Mucosa of descending colon (tissue), 3 donors: ENCODE results near the gene OOSP2. TPM values are rescaled to one million over a fixed set of nuclear protein-coding genes. Genes with fewer than 3 reads are reported as not detected.

Source experiments
- ATAC-seq: fragments of 200-7000 bp; cut with Tn5 transposase; one replicate; pipeline ENCODE4 v1.9.1; 2020; ENCODE audit warnings: mild to moderate bottlenecking, moderate library complexity
- DNase-seq, 3 donors: peaks; one replicate each; pipeline ENCODE4 v3.0.0-alpha.2; 2020
- H3K36me3 ChIP-seq: fragments of 200-600 bp; one replicate; pipeline ENCODE4 v1.8.0; 2021; ENCODE audit warnings: low read depth, mild to moderate bottlenecking
- H3K4me1 ChIP-seq: fragments of 200-600 bp; one replicate; pipeline ENCODE4 v1.8.0; 2021; ENCODE audit warnings: low read depth, mild to moderate bottlenecking
- H3K4me3 ChIP-seq: fragments of 200-600 bp; one replicate; pipeline ENCODE4 v1.8.0; 2021; ENCODE audit warnings: mild to moderate bottlenecking
- H3K9me3 ChIP-seq: fragments of 200-600 bp; one replicate; pipeline ENCODE4 v1.8.0; 2021; ENCODE audit warnings: mild to moderate bottlenecking
- intact Hi-C, 2 donors: fragments of 100-400 bp; cut with DNase I in 1 of 2; cut with micrococcal nuclease in 1 of 2; formaldehyde crosslinking; loops; one replicate each; pipeline versions ENCODE4 v1.11.0 to v1.11.1; 2022; cut with DNase I, micrococcal nuclease
- long read RNA-seq, 2 donors: library from polyadenylated mRNA; unstranded; transcript quantifications; one replicate each; pipeline ENCODE4 v2.0.0, GENCODE V29; 2019 to 2021
- total RNA-seq, 3 donors: library from RNA; stranded (reverse); fragmentation: NEBNext Ultra II Directional in 2 of 3; extraction: Animal tissue kit (Norgen Biotek cat#: 25700) in 2 of 3; gene quantifications; one replicate each; pipeline versions ENCODE4 v1.2.1 to v1.2.4, GENCODE V29; 2021 to 2023
- TF ChIP-seq, protein P1 (sequence below): fragments of 200-600 bp; IDR thresholded peaks from one replicate; pipeline ENCODE4 v1.8.0; 2022; ENCODE audit warnings: antibody characterized with exemption, mild to moderate bottlenecking
- donor health status: DM: no; HTN: no; CAD: no; lungs with moderate emphysema.
- donor health status: DM: no; HTN: no; CAD: no.
- donor health status: DM: no; HTN: yes; CAD: no.

The OOSP2 gene, protein sequence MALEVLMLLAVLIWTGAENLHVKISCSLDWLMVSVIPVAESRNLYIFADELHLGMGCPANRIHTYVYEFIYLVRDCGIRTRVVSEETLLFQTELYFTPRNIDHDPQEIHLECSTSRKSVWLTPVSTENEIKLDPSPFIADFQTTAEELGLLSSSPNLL
- not detected for total RNA-seq
- long read RNA-seq, donor 1: 0 reads
- long read RNA-seq, donor 2: 0 reads

DNA sequence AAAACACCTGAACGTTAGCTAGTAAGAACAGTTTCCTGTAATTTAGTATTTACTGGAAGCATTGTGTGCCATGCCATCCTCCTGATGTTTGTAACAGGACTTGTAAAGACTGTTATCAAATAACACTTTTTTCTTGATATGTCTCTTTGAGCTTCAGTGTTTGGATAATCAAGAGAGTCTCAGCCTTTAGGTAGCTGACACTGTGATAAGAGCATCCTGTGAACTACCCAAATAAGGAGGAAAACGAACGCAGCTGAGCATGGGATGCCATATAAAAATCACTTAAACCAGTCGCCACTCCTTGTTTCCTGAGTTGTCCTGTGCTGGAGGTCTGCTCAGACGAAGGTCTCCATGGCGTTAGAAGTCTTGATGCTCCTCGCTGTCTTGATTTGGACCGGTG lies at the start of gene OOSP2:
OOSP2 (plus strand) TSS at position 301 of the 400 bp plus-strand sequence; CDS start at position 352, 51 bp downstream.
- intact Hi-C loops: no loop called here
- H3K9me3 ChIP-seq: no peaks in the 10 kb centered on the region
- ATAC-seq (no peak), DNase-seq (no peak)
- H3K4me1 ChIP-seq: no peaks in the 10 kb centered on the region
- TF ChIP-seq, protein P1, sequence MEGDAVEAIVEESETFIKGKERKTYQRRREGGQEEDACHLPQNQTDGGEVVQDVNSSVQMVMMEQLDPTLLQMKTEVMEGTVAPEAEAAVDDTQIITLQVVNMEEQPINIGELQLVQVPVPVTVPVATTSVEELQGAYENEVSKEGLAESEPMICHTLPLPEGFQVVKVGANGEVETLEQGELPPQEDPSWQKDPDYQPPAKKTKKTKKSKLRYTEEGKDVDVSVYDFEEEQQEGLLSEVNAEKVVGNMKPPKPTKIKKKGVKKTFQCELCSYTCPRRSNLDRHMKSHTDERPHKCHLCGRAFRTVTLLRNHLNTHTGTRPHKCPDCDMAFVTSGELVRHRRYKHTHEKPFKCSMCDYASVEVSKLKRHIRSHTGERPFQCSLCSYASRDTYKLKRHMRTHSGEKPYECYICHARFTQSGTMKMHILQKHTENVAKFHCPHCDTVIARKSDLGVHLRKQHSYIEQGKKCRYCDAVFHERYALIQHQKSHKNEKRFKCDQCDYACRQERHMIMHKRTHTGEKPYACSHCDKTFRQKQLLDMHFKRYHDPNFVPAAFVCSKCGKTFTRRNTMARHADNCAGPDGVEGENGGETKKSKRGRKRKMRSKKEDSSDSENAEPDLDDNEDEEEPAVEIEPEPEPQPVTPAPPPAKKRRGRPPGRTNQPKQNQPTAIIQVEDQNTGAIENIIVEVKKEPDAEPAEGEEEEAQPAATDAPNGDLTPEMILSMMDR: no peak
- no peaks in the 10 kb centered on the region for H3K36me3 ChIP-seq
- no peak within 1 kb of the TSS for H3K4me3 ChIP-seq

DNA sequence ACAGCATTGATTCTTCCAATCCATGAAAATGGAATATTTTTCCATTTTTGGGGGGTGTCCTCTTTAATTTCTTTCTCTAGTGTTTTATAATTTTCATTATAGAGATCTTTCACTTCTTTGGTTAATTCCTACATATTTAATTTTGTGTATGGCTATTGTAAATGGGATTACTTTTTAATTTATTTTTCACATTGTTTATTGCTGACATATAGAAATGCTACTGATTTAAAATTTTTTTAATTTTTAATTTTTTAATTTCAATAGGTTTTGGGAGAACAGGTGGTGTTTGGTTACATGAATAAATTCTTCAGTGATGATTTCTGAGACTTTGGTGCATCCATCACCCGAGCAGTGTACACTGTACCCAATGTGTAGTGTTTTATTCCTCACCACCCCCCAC lies 49.8 kb upstream of the OOSP2 start:
- Histone ChIP-seq H3K4me1 (no peaks in the 10 kb centered on the region), H3K9me3 (peaks cover 5% of the 10 kb centered on the region), H3K36me3 (no peaks in the 10 kb centered on the region), H3K4me3 (no peak overlapping the region)
- no peak for ATAC-seq
- TF ChIP-seq, protein P1: no peak
- intact Hi-C loops: no loop called here
- no peak for DNase-seq

DNA sequence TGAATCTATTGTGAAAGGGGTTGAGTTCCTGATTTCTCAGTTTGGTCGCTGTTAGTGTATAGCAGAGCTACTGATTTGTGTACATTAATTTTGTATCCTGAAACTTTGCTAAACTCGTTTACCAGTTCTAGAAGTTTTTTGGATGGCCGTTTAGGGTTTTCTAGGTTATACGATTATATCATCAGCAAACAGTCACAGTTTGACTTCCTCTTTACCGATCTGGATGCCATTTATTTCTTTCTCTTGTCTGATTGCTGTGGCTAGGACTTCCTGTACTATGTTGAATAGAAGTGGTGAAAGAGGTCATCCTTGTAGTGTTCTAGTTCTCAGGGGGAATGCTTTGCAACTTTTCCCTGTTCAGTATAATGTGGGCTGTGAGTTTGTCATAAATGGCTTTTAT lies 47.8 kb upstream of the OOSP2 start:
- ATAC-seq (no peak), DNase-seq (no peak)
- Histone ChIP-seq H3K4me3 (no peak overlapping the region), H3K36me3 (no peaks in the 10 kb centered on the region), H3K9me3 (peaks cover 5% of the 10 kb centered on the region), H3K4me1 (no peaks in the 10 kb centered on the region)
- intact Hi-C loops: no loop called here
- TF ChIP-seq, protein P1: no peak

DNA sequence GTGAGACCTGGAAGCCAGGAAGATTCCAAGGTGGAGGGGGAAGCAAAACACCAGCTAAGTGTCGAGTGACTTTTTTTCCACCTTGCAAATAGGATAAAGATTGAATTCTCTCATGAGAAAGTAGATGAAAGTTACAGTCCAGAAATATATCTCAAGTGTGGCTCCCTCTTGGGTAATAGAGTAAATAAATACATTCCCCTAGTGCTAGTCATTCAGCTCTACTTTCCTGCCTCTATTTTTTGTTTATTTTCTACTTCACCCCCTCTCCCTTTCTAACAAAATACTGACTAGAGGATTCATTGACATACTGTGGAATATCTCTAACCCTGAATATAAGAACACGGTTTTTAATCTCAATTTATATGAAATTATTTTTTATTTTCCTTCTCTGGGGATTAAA lies 42.4 kb upstream of the OOSP2 start:
- Histone ChIP-seq H3K4me1 (no peaks in the 10 kb centered on the region), H3K36me3 (no peaks in the 10 kb centered on the region), H3K9me3 (no peaks in the 10 kb centered on the region), H3K4me3 (no peak overlapping the region)
- intact Hi-C loops: no loop called here
- ATAC-seq (no peak), DNase-seq (no peak)
- TF ChIP-seq, protein P1: no peak

DNA sequence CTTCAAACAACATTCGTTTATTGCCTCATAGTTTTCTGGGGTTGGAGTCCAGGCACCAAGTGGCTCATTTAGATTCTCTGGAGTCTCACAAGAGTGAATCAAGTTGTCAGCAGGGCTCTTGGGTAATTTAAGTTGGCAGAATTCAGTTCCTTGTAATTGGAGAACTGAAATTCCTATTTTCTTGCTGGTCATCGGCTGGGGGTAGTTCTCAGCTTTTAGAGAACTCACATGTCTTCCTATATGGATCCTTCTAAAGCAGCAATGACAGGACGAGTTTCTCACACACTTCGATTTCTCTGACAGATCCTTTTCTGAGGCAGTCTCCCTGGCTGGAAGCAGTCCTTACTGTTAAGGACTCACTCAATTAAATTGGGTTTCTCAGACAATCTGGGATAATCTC lies 40.5 kb upstream of the OOSP2 start:
- H3K9me3 ChIP-seq: no peaks in the 10 kb centered on the region
- H3K4me3 ChIP-seq: no peak overlapping the region
- H3K4me1 ChIP-seq: no peaks in the 10 kb centered on the region
- intact Hi-C loops: no loop called here
- ATAC-seq (no peak), DNase-seq (no peak)
- no peaks in the 10 kb centered on the region for H3K36me3 ChIP-seq
- TF ChIP-seq, protein P1: no peak

DNA sequence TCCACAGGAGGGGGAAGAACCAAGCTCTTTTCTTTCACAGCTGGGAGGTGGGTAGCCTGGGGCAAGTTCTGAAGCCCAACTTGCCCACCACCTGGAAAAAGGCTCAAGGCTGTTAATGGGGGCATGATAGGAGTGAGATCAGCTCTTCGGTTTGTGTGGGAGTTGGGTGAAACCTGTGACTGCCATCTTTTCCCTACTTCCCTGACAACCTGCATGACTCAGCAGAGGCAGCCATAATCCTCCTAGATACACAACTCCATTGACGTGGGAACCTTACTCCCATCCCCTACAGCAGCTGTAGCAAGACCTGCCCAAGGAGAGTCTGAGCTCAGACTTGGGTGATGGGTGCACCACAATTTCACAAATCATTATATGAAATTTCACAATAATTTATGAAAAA lies 36.5 kb upstream of the OOSP2 start:
- H3K9me3 ChIP-seq: no peaks in the 10 kb centered on the region
- H3K4me3 ChIP-seq: no peak overlapping the region
- H3K4me1 ChIP-seq: no peaks in the 10 kb centered on the region
- intact Hi-C loops: no loop called here
- DNase-seq (no peak), ATAC-seq (no peak)
- H3K36me3 ChIP-seq: no peaks in the 10 kb centered on the region
- TF ChIP-seq, protein P1: no peak
